Measurements from ENCODE around the gene CARD10. TPM values are rescaled to one million over a fixed set of nuclear protein-coding genes. Genes with fewer than 3 reads are reported as not detected.

CARD10 gene
- total RNA-seq, 1 donor from 2014 or later = 12.2 TPM

Other genes with a start within 250 kb of the CARD10 start
- 20.5 TPM for gene CYTH4, start 236.9 kb downstream of the CARD10 start, total RNA-seq
- 1.0 TPM for gene ELFN2, start 91.9 kb downstream of the CARD10 start, total RNA-seq
- gene MFNG, start 33.0 kb downstream of the CARD10 start, total RNA-seq = 8.7 TPM
- gene CDC42EP1, start 41.1 kb upstream of the CARD10 start, total RNA-seq = 25.5 TPM
- not detected for gene LGALS2, start 60.7 kb upstream of the CARD10 start, total RNA-seq
- gene GGA1, start 89.4 kb upstream of the CARD10 start, total RNA-seq = 47.5 TPM
- 31.8 TPM for gene SH3BP1, start 120.3 kb upstream of the CARD10 start, total RNA-seq
- 12.3 TPM for gene PDXP, start 139.3 kb upstream of the CARD10 start, total RNA-seq
- 1,436 TPM for gene LGALS1, start 156.2 kb upstream of the CARD10 start, total RNA-seq
- 19.4 TPM for gene NOL12, start 166.9 kb upstream of the CARD10 start, total RNA-seq
- 87.7 TPM for gene TRIOBP, start 177.6 kb upstream of the CARD10 start, total RNA-seq